Inferior parietal cortex (tissue), 1 donor: ENCODE data around the gene GGPS1.
"Not testable (repeated sequence)": the region's sequence is repeated elsewhere in the genome, so short reads cannot be mapped to it uniquely, and the experiment has no call there.

Source experiments
- DNase-seq: peaks from one replicate; pipeline ENCODE4 v3.0.0-alpha.2; 2016; ENCODE audit errors: extremely low spot score

GGPS1 gene

DNA sequence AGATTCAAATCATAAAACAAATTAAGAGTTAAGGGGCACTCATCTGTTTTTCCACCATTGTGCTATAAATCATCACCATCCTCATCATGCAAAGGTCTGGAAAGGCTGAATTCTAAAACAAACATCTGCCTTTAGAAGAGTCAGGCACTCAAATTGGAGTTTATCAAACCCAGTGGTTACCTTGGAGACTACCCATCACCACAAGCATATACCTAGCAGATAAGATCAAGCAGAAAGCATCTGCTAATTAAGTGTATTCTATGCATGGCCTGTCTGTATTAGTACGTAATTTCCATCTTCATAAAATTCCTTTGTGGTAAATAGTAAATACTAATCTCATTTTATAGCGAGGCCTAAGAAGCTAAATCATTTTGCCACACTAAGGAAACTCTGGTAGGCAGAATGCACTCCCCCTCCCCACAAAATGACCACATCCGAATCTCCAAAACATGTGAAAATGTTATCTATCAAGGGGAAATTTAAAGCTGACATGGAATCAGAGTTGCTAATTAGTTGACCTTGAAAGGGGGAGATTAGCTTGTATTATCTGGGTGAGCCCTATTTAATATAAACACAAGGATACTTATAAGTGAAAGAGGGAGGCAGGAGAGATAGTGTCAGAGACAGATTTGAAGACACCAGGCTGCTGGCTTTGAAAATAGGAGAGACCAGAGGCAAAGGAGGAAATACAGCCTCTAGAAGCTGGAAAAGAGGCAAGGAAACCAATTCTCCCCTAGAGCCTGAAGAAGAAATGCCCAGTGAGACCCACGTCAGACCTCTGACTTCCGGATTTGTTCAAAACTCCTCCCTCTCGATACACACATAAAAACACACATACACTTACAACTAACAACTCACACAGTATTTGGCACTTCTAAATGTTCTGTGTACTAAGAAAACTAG is 23.6 kb upstream of the GGPS1 start:
- DNase-seq: no peak

DNA sequence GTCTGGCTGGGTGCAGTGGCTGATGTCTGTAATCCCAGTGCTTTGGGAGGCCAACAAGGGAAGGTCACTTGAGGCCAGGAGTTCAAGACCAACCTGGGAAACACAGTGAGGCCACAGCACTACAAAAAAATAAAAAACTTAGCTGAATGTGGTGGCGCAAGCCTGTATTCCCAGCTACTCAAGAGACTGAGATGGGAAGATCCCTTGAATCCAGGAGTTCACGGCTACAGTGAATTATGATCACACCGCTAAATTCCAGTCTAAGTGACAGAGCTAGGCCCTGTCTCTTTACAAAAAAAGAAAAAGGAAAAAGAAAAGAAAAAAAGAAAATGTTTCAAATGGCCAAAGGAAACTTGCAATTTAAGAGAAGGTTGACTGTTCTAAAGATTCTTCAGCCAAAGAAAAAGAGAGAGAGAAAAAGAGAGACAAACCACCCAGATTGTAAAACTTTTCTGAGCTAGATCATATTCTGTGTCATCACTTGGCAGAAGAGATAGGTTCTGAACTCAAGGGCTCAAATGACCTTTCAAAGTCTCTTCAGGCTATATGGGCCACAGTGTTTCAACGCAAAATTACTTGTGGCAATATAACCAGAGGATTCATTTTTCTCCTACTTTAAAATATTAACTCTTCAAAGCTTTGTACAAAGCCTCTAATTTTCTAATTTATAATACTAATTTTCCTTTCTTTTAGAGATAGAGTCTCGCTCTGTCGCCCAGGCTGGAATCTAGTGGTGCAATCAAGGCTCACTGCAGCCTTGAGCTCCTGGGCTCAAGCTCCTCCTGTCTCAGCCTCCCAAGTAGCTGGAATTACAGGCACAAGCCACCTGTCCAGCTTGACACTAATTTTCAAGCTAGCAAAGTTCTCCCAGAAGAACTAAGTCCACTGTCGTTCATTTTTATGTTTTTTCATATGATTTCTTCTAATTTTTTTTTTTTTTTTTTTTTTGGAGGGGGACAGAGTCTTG is 20.9 kb upstream of the GGPS1 start:
- no peak for DNase-seq

- DNase-seq: not testable (repeated sequence)
These were observed 19.2 kb upstream of the GGPS1 start for GRCh38 chr1:235309206-235309605.

- no peak for DNase-seq
These were observed 15.1 kb upstream of the GGPS1 start for GRCh38 chr1:235313262-235313661.

DNA sequence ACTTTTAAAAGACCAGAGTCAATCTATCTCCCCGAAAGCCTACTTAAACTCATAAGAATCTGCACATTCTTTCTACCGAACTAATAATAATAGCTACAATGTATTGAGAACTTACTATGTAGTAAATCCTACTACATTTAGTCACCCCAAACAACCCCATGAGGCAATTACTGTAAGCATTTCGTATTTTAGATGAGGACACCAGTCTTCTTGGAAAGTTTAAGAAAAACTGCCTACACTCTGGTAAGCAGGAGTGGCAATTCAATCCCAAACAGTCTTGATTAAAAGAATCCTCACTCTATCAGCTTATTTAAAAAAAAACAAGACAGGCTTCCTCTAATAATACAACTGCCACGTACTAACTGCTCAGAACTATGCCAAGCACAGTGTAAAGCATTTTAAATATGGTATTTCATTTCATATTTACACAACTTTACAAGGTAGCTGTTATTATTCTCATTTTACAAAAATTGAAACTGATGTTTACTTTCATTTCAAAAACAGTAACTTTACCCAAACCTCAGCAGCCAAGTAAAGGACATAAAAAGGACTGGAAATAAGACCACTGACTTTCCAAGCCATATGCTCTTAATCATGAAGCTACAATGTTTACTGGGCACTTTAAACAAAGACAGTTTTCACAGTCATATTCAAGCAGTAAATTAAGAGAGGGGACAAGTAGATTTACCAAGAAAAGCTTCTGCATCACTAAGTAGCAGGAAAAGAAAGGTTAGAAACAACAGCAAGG is 14.3 kb upstream of the GGPS1 start:
- DNase-seq: no peak

DNA sequence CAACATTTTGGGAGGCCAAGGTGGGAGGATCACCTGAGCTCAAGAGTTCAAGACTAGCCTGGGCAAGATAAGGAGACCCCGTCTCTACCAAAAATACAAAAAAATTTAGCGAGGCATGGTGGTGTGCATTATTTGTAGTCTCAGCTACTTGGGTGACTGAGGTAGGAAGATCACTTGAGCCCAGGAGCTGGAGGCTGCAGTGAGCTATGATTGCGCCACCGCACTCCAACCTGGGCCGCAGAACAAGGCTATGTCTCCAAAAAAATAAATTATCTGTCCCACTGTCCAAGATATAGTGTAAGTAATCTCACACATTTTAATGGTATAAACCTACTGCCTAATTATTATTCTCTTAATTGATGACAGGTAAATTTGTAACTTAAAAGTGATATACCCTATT is 13.2 kb upstream of the GGPS1 start:
- DNase-seq: no peak

- DNase-seq: no peak
These were observed 12.6 kb upstream of the GGPS1 start for GRCh38 chr1:235315735-235316134.

GRCh38 chr1:235317168-235317567 is 11.2 kb upstream of the GGPS1 start:
- DNase-seq: no peak

DNA sequence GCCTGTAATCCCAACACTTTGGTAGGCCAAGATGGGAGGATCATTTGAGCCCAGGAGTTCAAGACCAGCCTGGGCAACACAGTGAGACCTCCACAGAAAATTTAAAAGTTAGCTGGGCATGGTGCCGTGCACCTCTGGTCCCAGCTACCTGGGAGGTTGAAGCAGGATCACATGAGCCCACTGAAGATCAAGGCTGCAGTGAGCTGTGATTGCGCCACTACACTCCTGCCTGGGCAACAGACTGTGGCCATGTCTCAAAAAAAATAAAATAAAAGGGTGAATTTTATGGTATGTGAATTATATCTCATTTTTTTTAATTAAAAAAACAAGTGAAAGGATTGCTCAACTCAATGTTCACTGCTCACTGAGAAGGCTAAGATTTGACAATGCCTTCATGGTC is 9.1 kb upstream of the GGPS1 start:
- DNase-seq: no peak

DNA sequence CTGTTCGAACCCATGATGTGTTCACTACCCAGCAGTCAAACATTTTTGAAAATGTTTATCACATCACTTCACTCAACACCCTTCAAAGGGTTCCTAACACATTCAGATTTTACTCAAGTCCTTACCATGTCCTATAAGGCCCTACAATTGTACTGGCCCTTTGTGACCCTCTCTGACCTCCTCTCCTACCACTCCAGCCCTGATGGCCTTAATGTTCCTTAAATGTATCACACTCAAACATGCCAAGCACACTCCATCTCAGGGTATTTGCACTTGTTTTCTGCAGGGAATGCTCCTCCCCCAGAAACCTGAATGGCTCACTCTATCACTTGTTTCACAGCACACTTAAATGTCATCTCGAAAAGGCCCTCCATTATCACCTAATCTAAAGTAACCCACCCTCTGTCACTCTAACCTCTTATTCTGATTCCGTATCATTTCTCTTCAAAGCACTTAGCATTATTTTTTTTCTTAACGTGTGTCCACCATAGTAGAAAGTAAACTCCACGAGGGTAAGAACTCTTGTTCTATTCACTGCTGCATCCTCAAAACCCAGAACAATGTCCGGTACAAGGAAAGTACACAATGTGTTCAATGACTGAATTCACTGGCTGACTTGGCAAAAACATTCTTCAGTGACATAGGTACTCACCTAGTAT is 7.7 kb upstream of the GGPS1 start:
- no peak for DNase-seq

DNA sequence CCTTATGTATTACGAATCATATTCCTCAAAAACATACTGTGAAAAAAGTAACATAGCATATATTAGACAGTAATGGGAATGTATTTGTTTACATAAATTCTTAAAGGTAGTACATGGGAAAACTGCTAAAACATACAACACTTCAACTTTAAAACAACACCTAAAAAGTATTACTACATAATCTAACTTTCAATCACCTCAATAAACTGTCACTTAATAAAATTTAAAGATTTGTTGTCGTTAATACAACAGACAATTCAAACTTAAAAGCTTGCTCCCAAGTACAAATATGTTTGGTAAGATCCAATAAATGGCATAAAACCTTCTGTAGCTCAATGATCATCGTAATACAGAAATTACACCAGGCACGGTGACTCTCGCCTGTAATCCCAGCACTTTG is 4.1 kb upstream of the GGPS1 start:
- no peak for DNase-seq

GRCh38 chr1:235325139-235325538 is 3.2 kb upstream of the GGPS1 start:
- DNase-seq: no peak

- no peak for DNase-seq
These were observed 2.5 kb upstream of the GGPS1 start for GRCh38 chr1:235325854-235326253.

DNA sequence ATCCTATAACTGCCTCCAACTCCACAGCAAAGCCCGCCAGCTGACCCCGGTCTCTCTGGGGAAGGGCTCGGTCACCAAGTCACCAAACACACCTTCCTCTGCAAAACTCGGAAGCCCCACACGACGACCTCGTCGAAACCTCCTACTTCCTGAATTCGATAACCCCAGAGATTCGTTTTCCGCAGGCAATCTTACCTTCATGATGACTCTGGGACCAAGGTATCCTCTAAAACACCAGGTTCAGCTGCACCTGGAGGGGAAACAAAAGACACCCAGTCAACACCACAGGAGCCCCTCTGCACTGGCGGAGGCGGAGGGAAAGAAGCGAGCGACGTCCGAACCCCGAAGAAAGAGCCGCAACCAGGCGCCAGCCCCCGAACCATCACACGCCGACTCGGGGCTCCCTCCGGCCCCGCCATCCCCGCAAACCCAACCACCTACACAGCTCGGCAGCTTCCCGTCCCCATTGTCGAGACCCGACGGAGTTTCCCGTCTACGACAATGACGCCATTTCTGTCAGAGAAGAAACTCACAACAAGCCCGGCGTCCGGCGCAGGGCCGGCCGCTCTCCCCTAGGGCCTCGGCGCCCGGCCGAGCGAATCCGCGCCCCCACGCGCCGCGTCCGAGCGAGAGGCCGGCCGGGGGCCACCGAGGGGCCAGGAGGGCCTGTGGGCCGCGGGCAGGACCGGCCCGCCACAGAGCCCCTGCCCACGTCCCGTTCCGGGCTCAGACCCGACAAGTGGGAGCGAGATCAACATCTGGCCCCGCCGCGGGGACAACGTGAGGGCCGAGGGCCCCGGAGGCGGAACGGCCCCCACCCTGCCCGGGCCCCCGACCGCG is 1.4 kb upstream of the GGPS1 start:
- DNase-seq: peak; percentile 15

DNA sequence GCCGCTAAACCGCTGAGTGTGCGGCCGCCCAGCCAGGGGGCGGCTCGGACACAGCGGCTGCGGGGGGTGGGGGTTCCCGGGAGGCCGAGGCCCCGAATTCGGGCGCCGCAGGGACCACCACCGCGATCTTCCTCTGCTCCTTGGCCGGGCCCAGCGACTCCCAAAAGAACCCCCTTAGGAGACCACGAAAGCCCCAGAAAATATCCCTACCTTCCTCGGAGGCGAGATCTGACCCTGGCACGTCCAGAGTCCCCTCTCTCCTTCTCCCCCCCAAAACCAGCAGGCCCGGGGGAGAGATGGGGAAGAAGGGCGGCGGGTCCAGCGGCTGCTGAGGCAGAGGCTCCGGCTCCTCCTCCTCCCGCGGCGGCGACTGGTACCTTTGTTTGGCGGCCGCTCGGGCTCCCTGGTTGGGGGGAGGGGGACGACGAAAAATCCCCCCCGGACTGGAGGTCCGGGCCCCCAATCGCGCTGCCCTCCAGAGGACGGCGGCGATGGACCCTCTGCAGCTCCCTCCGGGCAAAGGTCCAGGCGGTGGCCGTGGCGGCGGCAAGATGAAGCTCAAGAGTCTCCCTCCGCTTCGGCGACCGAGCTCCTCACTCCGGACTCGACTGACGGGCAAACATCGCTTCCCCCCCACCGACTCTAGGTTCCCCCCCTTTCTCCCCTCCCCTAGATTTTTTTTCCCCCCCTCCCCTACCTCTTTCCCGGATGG is 655 bp upstream of the GGPS1 start, which contains the start of gene ARID4B:
Gene ARID4B (minus strand): TSS at position 621 of the 712 bp plus-strand sequence. CDS start 1,260 bp downstream, outside the sequence.
- DNase-seq: no peak

DNA sequence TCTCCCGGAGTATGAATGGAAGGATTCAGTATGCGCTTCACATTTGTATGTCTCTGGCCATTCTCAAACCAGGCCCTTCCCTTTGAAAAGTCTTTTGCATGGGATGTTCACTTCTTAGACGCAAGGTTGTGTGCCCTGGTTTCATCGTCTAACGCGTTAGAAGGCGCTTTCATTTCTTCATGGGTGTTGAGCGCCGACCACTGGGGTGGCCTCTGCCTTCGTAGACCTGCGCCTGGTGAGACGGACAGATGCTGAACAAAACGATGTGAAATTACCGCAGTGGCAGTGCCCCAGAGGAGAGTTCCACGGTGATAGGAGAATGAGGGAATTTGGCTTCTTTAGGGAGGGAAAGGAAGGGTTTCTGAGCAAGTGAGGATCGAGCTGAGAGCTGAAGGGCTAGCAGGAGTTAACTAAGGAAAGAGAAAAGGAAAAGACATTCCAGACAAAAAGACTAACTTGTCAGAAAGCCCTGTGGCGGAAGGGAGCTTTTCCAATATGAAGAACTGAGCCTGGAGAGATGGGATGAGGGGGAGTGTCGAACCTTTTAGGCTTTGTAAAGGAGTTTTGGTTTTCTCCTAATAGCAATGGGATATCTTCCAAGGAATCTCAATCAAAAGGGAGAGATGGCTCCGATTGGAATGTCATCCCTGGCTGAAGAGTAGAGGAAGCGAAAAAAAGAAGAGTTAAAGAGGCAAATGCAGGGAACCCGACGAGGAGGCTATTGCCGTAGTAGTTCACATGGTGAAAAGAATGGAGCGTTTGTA is 951 bp downstream of the GGPS1 start:
- DNase-seq: no peak

DNA sequence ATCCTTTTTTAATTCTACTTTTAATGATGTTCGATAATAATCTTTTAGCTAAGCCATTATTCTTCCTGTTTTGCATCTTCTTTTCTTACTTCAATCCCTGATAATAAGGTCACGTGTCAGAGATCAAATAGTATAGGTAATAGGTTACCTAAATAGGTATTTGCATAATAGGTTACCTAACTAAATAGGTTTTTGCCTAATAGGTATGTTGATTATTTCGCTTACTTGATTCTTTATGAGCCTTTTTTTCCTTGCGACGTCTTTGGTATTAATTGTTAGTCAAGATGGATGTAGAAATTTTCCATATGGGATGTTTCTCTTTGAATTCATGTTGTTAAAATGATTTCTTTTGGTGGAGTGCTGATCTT is 2.5 kb downstream of the GGPS1 start:
- DNase-seq: no peak

DNA sequence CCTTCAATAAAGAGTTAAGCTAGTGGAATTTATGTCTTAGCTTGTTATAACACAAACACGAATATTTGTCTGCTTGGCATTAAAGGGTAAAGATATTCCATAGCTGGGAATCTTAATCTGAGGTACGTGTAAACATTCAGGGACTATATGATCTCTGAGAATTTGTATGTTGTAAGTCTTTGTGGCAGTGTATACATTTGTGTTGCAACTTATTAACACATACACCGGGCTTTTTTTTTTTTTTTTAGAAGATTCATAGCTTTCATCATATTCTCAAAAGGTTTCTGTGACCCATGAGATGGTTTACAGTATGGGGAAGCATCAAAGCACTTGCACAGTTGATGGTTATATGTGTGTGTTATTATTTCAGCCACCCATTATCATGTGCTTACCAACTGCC is 3.0 kb downstream of the GGPS1 start:
- DNase-seq: no peak

DNA sequence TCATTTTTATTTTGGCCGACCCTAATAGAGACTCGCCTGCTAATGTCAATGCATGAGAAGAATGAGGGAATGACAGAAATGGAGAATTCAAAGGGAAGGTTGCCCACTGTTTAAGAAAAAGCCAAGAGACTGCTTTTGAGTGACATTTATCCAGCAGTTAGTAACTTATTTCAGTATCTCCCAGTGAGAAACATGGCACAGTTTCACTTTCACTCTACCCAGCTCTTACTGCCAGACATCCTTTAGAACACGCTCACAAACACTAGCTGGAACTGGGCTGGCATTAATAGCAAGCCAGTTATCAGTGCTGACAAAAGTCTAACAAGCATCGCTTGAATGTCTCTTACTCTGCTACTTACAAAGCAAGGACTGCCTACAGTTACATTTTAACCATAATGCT is 8.5 kb downstream of the GGPS1 start:
- no peak for DNase-seq
